SKM-1 treated with dmso at 0.1 percent for 144 hours (cell line): ENCODE results near the gene ARID2.

ENCODE experiments used
- DNase-seq: peaks from one replicate; lab custom pipeline; 2025; ENCODE audit not compliant: unreplicated experiment; lab: John Stamatoyannopoulos, UW

The ARID2 gene, protein sequence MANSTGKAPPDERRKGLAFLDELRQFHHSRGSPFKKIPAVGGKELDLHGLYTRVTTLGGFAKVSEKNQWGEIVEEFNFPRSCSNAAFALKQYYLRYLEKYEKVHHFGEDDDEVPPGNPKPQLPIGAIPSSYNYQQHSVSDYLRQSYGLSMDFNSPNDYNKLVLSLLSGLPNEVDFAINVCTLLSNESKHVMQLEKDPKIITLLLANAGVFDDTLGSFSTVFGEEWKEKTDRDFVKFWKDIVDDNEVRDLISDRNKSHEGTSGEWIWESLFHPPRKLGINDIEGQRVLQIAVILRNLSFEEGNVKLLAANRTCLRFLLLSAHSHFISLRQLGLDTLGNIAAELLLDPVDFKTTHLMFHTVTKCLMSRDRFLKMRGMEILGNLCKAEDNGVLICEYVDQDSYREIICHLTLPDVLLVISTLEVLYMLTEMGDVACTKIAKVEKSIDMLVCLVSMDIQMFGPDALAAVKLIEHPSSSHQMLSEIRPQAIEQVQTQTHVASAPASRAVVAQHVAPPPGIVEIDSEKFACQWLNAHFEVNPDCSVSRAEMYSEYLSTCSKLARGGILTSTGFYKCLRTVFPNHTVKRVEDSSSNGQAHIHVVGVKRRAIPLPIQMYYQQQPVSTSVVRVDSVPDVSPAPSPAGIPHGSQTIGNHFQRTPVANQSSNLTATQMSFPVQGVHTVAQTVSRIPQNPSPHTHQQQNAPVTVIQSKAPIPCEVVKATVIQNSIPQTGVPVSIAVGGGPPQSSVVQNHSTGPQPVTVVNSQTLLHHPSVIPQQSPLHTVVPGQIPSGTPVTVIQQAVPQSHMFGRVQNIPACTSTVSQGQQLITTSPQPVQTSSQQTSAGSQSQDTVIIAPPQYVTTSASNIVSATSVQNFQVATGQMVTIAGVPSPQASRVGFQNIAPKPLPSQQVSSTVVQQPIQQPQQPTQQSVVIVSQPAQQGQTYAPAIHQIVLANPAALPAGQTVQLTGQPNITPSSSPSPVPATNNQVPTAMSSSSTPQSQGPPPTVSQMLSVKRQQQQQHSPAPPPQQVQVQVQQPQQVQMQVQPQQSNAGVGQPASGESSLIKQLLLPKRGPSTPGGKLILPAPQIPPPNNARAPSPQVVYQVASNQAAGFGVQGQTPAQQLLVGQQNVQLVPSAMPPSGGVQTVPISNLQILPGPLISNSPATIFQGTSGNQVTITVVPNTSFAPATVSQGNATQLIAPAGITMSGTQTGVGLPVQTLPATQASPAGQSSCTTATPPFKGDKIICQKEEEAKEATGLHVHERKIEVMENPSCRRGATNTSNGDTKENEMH (N-terminal part only)

DNA sequence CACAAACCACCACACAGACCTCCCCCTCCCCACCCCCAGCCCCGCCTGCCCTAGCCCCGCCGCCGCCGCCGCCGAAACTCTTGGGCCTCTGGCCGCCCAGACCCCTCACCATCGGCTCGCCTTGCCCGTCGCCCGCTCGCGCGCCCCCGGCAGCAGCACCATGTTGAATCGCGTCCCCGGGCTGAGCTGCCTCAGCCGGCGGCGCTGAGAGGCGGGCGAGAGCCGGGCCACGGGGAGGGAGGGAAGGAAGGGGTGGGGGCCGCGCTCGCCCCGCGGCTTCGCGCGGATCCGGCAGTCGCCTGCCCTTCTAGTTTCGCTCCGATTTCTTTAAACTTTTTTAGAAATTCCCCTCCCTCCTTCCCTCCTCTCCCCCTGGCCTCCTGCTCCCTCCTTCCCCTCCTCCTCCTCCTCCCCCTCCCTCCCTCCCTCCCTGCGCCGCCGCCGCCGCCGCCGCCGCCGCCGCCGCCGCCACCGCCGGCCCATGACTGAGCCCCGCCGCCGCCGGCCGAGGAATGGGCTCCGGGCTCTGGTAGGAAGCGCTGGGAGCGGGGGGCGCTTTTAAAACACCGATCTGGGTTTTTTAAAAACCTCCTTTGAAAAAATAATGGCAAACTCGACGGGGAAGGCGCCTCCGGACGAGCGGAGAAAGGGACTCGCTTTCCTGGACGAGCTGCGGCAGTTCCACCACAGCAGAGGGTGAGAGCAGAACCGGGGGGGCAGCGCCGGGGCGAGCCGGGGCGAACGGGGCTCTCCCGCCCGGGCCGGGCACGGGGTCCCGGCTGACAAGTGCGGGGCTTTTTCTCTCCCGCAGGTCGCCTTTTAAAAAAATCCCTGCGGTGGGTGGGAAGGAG, at the start of gene ARID2:
TSS of gene ARID2 (plus strand) at position 474 of the 851 bp plus-strand sequence. CDS start at position 605, 131 bp downstream.
- peak; percentile 44 for DNase-seq

DNA sequence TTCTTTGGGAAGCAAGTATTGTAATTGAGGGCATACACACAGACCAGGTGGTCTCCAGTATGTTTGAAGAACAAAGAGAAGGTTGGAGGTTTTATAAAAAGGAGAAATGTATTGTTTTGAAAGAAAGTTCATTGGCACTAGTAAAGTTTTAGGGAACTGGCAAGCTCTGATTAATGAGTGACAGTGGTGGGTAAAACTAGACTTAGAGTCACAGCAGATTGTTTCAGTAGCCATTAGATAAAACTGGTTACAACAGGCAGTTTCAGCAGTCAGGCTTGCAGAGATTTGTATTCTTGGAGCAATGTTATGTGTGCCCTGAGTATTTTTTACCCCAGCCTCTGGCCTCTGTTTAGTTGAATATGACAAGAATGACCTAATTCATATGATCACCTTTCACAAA, 49.1 kb upstream of the ARID2 start:
- no peak for DNase-seq

DNA sequence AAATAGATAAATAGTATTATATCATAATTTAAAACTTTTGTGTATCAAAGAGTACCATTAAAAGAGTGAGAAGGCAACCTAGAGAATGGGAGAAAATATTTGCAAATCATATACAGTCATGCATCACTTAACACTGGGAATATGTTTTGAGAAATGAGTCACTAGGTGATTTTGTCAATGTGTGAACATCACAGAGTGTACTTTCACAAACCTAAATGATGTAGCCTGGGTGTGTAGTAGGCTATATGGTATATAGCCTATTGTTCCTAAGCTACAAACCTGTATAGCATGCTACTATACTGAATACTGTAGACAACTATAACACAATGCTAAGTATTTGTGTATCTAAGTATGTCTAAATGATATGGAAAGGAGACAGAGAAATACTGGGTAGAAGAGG, 48.0 kb upstream of the ARID2 start:
- no peak for DNase-seq

DNA sequence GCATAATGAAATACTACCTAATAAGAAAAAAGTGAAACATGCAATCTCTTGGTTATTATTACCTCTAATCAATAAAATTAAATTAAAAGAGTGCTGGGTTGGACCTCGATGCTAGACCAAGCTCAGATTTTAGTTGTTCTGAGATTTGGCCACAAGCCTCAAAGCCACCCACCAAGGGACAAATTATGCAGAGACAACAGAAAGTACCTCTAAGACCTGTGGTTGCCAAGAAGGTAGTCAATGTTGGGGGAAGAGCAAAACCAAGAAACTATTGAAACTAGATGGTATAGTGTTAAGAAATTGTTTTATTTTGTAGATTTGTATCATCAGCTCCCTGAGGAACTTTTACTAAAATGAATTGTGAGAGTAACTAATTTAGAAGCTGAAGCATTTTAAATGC, 43.8 kb upstream of the ARID2 start:
- no peak for DNase-seq

DNA sequence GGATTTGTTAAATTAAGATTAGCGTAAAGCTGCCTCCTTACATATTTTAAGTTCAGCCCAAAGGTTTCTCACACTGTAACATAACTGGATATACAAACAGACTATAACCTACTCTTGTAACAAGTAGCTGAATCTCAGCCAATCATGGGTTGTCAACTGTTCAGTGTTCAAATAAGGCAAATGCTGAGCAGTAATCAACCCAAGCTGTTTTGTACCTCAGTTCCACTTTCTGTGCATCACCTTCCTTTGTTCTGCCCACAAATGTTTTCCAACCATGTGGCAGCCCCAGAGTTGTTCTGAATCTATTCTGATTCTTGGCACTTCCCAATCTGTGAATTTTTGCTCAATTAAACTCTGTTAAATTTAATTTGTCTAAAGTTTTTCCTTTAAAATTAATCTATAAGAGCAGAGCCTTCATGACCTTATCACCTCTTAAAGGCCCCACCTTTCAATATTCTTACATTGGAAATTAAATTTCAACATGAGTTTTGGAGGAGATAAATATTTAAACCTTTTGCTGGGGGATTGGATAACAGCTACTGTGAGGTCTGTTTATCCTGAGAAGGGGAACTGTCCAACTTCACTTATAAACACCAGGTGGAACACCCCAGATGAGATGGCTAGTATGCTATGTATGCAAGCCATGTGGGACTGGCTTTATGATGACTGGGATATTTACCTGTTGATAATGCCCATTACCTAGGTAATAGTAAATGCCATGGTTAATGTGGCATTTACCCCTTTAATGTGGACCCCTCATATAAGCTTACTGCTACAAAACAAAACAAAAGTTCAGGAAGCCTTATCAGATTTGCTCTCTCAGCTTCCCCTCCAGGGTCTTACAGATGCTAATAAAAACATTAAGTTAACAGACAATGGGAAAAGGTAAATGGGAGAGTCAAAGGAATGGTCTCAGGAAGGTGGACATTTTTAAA, 42.2 kb upstream of the ARID2 start:
- DNase-seq = no peak

DNA sequence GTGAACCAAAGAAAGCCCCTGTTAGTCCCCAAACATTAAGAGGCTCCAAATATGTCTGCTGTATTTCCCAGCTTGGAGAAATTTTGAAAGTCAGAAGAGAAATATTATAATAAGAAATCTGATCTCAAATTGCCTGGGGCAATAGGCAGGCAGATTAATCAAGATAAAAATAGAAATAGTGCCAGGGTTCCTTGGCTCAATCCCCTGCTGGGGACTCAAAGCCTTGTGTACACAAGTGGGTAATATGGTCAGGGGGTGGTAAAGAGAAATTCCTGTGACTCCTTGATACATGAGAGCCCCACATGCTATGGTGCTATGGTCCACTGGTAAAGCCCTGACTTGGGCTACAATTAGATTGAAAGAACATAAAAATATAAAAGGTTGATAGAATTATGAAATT, 41.3 kb upstream of the ARID2 start:
- DNase-seq = no peak

DNA sequence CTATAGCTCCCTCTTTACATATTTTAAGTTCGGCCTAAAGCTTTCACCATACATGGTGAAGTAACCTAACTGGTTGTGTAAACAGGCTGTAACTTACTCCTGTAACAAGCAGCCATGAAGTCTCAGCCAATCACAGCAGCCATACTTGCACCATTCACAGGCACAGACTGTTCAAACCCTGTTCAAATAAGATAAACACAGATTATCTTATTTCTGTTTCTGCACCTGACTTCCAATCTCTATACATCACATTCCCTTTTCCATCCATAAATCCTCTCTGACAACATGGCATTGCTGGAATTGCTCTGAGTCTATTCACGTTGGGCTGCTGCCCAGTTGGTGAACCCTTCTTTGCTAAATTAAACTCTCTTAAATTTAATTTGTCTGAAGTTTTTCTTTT, 34.5 kb upstream of the ARID2 start:
- DNase-seq = no peak

DNA sequence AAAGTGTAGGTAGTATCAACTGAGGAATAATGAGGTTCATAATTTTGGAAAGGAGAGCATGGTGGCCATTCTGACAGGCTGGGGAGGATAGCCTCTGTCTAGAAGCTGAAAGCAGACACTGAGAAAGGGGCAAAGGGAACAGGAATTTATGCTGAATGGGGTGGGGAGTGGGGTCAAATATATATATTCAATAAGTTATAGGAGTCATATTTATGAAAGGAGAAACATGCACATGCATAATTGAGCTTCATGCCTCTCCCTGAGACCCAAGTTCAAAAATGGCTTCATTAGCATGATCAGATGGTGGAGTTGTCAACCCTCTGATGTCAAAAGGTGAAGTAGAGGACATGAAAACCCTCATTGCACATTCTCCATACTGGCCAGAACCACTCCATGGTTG, 33.9 kb upstream of the ARID2 start:
- DNase-seq = no peak

DNA sequence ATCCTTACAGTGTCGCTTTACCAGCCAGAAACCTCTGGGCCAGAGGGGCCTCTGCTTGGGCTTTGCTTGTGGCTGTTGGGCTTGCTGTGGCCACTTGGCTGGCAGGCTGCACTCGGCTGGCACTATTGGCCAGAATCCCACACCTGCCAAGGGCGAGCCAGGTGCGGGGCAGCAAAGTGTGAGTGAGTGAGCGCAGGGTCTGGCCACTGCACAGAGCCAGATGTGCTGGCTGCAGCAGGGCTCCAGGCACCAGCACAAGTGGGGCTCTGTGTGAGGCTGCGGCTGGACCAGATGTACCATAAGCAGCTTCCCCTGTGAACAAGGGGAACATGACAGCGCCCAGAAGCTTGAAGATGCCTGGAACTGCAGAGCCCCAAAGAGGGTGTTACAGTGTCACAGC, 33.5 kb upstream of the ARID2 start:
- no peak for DNase-seq

DNA sequence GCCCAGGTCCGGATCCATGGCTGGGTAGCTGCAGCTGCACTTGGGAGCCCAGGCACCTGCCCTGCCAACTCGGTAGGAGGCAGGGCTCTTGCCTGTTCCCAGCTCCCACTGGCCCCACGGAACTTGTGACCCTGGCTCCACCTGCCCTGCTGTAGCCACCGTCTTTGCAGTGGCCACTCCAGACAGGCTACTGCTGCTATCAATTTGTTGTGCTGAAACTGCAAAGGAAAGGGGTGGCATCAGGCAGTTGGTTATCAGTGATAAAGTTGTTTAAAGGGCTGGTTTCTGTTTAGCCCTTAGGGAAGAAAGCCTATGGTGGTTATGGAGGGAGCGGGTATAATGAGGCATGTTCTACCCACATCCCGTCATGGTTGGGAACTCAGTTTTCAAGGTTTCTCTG, 32.1 kb upstream of the ARID2 start:
- no peak for DNase-seq

DNA sequence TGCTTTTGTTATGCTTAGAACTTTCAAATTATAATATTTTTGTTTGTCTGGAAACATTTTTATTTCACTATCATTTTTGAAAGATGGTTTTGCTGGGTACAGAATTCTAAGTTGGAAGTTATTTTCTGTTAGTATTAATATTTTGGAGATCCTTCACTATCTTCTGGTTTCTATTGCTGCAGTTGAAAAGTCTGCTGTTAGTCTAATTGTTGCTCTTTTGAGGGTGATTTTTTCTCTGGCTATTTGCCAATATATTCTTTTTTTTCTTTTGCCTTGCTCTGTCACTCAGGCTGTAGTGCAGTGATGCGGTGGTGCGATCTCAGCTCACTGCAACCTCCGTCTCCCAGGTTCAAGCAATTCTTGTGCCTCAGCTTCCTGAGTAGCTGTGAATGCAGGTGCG, 28.2 kb upstream of the ARID2 start:
- DNase-seq = no peak

DNA sequence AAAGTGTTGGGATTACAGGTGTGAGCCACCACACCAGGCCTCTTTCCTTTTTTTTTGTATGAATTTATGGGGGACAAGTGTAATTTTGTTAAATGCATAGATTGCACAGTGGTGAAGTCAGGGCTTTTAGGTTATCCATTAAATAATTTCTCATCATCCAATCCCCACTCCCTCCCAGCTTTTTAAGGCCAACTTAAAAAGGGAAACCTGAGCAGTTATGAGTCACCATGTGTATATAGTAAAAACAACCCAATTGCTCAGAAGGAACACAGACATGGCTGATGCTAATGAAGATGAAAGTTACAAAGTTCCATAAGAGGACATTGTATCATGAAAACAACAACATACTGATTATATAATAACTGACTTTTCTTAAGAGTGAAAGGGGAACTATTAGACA, 25.6 kb upstream of the ARID2 start:
- no peak for DNase-seq

DNA sequence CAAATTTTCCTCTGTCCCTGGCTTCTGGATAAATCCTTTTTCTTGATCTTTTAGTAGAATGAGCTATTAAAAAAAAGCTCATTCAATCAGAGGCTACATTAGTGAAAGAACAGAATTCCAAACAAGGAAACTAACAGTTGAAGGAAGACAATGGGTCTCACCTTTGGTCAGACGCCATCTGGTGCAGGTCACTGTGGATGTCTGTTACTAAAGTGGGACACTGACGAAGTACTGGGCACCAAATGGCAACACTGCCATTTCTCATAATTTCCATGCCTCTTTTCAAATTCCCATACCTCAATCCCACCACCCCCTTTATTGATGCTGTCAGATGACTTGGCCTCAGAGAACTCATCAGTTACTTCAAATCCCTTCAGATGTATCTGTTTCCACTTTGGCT, 24.5 kb upstream of the ARID2 start:
- DNase-seq = no peak

DNA sequence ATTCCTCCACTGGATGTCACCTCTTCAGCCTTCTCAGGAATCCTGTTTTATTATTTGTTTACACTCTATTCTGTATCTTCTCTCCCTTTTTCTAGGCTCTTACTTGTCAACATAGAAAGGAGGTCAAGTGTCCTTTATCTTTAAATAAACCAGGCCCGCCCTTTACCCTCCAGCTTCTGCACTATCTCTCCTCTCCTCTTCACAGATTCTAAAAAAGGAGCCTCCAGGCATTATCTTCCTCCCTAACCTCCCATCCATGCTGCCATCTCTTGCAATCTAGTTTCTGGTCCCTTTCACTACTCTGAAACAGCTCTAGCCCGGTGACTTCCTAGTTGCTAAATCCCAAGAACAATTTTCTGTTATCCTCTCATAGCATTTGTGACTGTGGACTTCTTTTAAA, 24.1 kb upstream of the ARID2 start:
- no peak for DNase-seq

DNA sequence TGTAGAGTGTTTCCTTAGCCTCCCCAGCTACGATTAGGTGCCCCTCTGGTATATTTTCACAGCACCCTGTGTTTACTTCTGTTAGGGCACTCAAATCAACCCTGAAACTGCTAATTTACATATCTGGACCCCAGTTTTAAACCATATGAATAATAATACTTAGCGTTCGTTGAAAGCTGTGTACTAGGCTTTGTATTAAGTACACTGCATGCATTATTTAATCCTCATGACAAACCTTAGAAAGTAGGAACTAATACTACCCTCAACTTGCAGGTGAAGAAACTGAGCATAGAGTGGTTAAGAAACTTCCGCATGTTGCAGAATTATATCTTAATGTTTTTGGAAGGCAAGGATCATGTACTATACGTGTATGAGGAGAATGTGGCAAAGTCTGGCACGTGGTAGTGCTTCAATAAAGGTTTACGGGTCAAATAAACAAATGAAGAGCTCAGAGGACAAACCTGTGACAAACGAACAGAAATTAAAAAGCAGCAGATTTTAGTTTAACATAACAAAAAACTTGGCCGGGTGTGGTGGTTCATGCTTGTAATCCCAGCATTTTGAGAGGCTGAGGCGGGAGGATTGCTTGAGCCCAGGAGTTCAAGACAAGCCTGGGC, 22.2 kb upstream of the ARID2 start:
- DNase-seq = no peak

DNA sequence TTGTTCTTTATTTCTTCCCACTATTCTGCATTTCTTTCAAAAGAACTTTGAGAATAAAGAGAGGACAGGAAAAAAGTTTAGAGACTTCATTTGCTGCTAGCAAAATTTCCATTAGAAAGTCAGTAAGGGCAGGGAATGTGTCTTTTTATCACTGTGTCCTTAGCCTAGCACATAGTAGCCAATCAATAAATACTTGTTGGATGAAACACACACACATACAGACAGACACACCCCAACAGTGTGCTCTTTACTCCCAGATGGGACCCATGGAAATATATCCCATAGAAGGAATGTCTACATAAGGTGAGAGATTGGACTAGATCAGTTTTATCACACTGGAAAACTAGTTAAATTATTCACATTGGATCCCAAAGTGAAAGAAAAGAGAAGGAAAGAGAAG, 21.1 kb upstream of the ARID2 start:
- DNase-seq = no peak

DNA sequence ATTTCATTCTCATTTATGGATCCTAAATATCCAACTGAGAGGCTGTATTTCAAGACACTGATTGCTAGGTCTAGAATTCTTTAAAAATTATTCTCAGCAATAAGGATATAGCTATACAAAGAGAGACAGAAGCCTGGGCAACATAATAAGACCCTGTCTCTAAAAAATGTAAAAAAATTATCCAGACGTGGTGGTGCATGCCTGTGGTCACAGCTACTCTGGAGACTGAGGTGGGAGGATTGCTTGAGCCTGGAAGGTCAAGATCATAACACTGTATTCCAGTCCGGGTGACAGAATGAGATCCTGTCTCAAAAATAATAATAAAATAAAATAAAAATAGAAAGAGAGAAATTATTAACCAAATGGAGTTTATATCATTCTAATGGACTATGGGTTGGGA, 20.6 kb upstream of the ARID2 start:
- no peak for DNase-seq

DNA sequence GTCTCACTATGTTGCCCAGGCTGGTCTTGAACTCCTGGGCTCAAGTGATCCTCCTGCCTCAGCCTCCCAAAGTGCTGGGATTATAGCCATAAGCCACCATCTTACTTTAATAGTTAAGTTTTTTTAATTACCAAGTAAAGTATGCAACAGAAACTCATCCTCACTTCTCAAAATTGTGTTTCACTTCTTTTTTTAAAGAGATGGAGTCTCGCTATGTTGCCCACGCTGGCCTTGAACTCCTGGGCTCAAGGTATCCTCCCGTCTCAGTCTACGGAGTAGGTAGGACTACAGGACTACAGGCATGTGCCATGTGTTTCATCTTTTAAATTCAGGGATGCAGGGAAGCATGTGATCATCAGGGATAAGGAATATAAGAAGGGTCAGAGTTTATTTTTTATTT, 17.2 kb upstream of the ARID2 start:
- DNase-seq = no peak

DNA sequence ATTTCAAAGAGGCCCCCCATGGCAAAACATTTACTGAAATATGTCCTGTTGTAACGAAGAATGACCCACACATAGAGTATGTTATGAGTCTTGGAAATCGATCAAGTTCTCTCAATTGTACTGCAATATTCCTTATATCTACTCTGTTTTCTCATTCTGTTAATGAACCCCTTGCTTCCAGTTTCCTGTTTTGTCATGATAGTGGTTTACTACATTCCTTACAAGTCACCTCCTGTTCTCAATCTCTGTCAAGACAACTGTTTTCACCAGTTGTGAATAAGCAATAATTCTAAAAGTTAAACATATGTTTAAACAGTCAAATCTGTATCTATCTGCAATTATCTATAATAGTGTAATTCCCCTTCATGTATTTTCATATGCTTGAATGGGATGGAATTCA, 16.4 kb upstream of the ARID2 start:
- DNase-seq = no peak
